DND-41 (cell line): ENCODE measurements around the gene TMEM132D.

Experiments used
- EZH2 ChIP-seq: IDR thresholded peaks from 3 replicates; pipeline ENCODE4 v1.6.1; 2012; ENCODE audit warnings: borderline replicate concordance, low read depth, mild to moderate bottlenecking, moderate library complexity, low read length, inconsistent platforms; ENCODE audit not compliant: severe bottlenecking
- TF ChIP-seq, protein P1 (sequence below): IDR thresholded peaks from 2 replicates; pipeline ENCODE4 v1.5.1; 2012; ENCODE audit warnings: borderline replicate concordance, low read length, moderate library complexity, mild to moderate bottlenecking; ENCODE audit not compliant: poor library complexity, severe bottlenecking; ENCODE audit errors: extremely low read depth

GRCh38 chr12:129901254-129901653 lies 2.6 kb downstream of the TMEM132D start:
- TF ChIP-seq, protein P1, sequence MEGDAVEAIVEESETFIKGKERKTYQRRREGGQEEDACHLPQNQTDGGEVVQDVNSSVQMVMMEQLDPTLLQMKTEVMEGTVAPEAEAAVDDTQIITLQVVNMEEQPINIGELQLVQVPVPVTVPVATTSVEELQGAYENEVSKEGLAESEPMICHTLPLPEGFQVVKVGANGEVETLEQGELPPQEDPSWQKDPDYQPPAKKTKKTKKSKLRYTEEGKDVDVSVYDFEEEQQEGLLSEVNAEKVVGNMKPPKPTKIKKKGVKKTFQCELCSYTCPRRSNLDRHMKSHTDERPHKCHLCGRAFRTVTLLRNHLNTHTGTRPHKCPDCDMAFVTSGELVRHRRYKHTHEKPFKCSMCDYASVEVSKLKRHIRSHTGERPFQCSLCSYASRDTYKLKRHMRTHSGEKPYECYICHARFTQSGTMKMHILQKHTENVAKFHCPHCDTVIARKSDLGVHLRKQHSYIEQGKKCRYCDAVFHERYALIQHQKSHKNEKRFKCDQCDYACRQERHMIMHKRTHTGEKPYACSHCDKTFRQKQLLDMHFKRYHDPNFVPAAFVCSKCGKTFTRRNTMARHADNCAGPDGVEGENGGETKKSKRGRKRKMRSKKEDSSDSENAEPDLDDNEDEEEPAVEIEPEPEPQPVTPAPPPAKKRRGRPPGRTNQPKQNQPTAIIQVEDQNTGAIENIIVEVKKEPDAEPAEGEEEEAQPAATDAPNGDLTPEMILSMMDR, result no peak
- no peak for TF ChIP-seq EZH2
